ENCODE measurements around the gene KCNQ1OT1. TPM values are rescaled to one million over a fixed set of nuclear protein-coding genes. Genes with fewer than 3 reads are reported as not detected.

Gene KCNQ1OT1
- total and polyA plus RNA-seq, 2 of the 4 experiments (the other 2 are of a cell fraction) = 0.14 to 2.0 TPM

- Histone ChIP-seq H4K8ac (ENCODE audit: low read depth in 2 of 2, low read length in 2 of 2) (no peak overlapping the region), H2AK5ac (ENCODE audit: low read depth, low read length) (no peak overlapping the region), H3K4me1 (ENCODE audit: control insufficient read depth, insufficient read depth, low read length) (peaks cover 9% of the 10 kb centered on the region), H2BK20ac (ENCODE audit: low read depth, low read length) (no peak overlapping the region), H3K36me3 (ENCODE audit: control insufficient read depth, insufficient read depth, low read length) (no peaks in the 10 kb centered on the region), H4K91ac (ENCODE audit: insufficient read depth, low read depth, low read length) (no peak overlapping the region), H3K27ac (ENCODE audit: insufficient read depth, low read length) (no peak overlapping the region), H3K9me1 (ENCODE audit: insufficient read depth, low read length) (no peaks in the 10 kb centered on the region), H3K4me3 (ENCODE audit: insufficient read depth, low read depth, low read length) (no peak overlapping the region), H4K20me1 (ENCODE audit: insufficient read depth, low read length) (no peaks in the 10 kb centered on the region), H2BK5ac (ENCODE audit: low read depth, low read length, poor library complexity, severe bottlenecking) (no peak overlapping the region), H3K4ac (ENCODE audit: low read depth, low read length) (no peak overlapping the region), H3K9me3 (ENCODE audit: control insufficient read depth, insufficient read depth, low read length) (no peaks in the 10 kb centered on the region), H2BK15ac (ENCODE audit: low read depth, low read length) (no peak overlapping the region), H3K23ac (ENCODE audit: low read depth, low read length) (no peak overlapping the region), H3K56ac (ENCODE audit: extremely low read depth, insufficient read depth, low read length) (no peak overlapping the region), H3K18ac (ENCODE audit: low read depth, low read length) (no peak overlapping the region), H2AK9ac (replicated peaks; ENCODE audit: low read depth, low read length, poor library complexity) (no peak overlapping the region), H4K5ac (ENCODE audit: low read depth, low read length) (no peak overlapping the region), H2AFZ (replicated peaks; ENCODE audit: low read length, poor library complexity) (peak overlapping the region; percentile 52), H3K27me3 (ENCODE audit: control insufficient read depth, insufficient read depth, low read length) (peaks cover 14% of the 10 kb centered on the region), H3K9ac (ENCODE audit: low read depth, low read length) (no peak overlapping the region), H2BK120ac (ENCODE audit: low read depth, low read length) (no peak overlapping the region), H3K79me1 (ENCODE audit: low read depth in 1 of 2, low read length in 2 of 2) (no peaks in the 10 kb centered on the region), H3K14ac (replicated peaks; ENCODE audit: low read depth, low read length) (no peak overlapping the region), H3K4me2 (ENCODE audit: low read depth, low read length) (no peak overlapping the region)
- POLR2A ChIA-PET (ENCODE audit: unreplicated experiment) = no interaction called here
- TF ChIP-seq FOS (IDR thresholded peaks at IDR 0.05; ENCODE audit: low read depth, low read length) (no peak), CEBPB (IDR thresholded peaks at IDR 0.05; ENCODE audit: low read depth, low read length) (no peak), ELK1 (IDR thresholded peaks at IDR 0.05; ENCODE audit: borderline replicate concordance, low read depth, low read length) (no peak), SMC3 (IDR thresholded peaks at IDR 0.05; ENCODE audit: low read depth, low read length) (no peak), CHD1 (IDR thresholded peaks at IDR 0.05; ENCODE audit: low read depth, low read length) (no peak), USF2 (IDR thresholded peaks at IDR 0.05; ENCODE audit: low read depth, low read length) (no peak), MAZ (IDR thresholded peaks at IDR 0.05; ENCODE audit: borderline replicate concordance, low read depth, low read length) (no peak), RAD21 (IDR thresholded peaks at IDR 0.05; ENCODE audit: low read length) (no peak), RCOR1 (IDR thresholded peaks at IDR 0.05; ENCODE audit: insufficient replicate concordance, low read length) (no peak), MAFK (IDR thresholded peaks at IDR 0.05; ENCODE audit: low read depth, low read length) (no peak), BHLHE40 (IDR thresholded peaks at IDR 0.05; ENCODE audit: low read depth, low read length) (no peak), POLR2A (IDR thresholded peaks at IDR 0.05; ENCODE audit: low read depth, low read length) (no peak), MXI1 (IDR thresholded peaks at IDR 0.05; ENCODE audit: borderline replicate concordance, low read depth, low read length) (no peak), NFE2L2 (IDR thresholded peaks at IDR 0.05; ENCODE audit: low read depth, low read length) (no peak), CTCF (conservative IDR thresholded peaks at IDR 0.05; ENCODE audit: low read depth, low read length) (no peak)
- CTCF ChIA-PET = no interaction called here
- dilution Hi-C loops (cut with HindIII; ENCODE audit: low sequenced_read_pairs, unreplicated experiment) (no loop called here), in situ Hi-C loops (cut with MboI; ENCODE audit: low sequenced_read_pairs) (no loop called here), intact Hi-C loops (cut with micrococcal nuclease) (no loop called here)
- ATAC-seq (ENCODE audit: low read depth) (no peak), DNase-seq (no peak)
- 62% methylated on average over 12 of the region's 24 CpGs; no CpG with 5 or more reads in 1 of the 2 experiments for WGBS, 2 experiments (ENCODE audit: extremely low coverage in 2 of 2, insufficient read length in 1 of 2)
- no TSS peak for BruUV-seq (replicated peaks)
Measured at GRCh38 chr11:2746401-2747247, 46.8 kb upstream of the KCNQ1OT1 start.
